ENCODE results near the gene SUSD3. TPM values are rescaled to one million over a fixed set of nuclear protein-coding genes. Genes with fewer than 3 reads are reported as not detected.

The SUSD3 gene
- total RNA-seq, 1 donor from 2014 or later: 0.60 TPM

DNA sequence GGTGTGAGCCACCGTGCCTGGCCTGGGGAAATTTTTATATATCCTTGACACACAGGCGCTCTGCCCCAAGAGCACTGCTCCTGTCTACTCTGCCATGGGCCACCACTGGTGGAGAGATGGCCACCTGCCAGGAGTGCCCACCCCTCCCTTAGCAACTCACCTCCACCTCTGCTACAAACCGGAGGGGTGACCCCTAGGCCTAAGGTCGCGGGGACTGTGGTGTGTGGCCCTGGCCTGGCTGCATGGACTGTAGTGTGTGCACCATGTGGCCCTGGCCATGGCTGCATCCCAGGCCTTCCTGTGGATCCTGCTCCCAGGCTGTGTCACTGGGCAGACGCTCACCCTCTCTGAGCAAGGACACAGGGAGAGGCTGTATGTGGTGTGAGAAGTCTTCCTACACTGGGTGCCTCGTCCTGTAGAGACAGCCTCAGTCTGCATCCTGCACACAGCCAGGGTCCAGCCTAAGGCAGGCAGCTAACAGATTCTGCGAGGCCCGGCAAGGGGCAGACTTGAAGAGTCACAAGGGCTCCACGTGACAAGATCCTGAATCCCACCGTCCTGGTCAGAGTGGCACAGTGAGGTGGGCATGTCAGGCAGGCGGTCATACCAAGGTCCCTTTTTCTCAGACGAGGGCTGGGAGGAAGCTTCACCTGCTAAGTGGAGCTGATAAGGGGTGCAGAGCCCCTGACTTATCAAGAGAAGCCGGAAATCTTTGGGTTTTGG, 65.2 kb downstream of the SUSD3 start:
- Histone ChIP-seq H3K27ac (replicated peaks) (no peak overlapping the region), H3K4me3 (no peak overlapping the region), H3K4me1 (peaks cover 49% of the 10 kb centered on the region), H3K36me3 (peaks cover 46% of the 10 kb centered on the region), H3K27me3 (ENCODE audit: low read depth) (no peaks in the 10 kb centered on the region), H3K9me3 (replicated peaks) (no peaks in the 10 kb centered on the region)
- intact Hi-C loops (cut with micrococcal nuclease): no loop called here
- TF ChIP-seq, protein P1, sequence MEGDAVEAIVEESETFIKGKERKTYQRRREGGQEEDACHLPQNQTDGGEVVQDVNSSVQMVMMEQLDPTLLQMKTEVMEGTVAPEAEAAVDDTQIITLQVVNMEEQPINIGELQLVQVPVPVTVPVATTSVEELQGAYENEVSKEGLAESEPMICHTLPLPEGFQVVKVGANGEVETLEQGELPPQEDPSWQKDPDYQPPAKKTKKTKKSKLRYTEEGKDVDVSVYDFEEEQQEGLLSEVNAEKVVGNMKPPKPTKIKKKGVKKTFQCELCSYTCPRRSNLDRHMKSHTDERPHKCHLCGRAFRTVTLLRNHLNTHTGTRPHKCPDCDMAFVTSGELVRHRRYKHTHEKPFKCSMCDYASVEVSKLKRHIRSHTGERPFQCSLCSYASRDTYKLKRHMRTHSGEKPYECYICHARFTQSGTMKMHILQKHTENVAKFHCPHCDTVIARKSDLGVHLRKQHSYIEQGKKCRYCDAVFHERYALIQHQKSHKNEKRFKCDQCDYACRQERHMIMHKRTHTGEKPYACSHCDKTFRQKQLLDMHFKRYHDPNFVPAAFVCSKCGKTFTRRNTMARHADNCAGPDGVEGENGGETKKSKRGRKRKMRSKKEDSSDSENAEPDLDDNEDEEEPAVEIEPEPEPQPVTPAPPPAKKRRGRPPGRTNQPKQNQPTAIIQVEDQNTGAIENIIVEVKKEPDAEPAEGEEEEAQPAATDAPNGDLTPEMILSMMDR (IDR thresholded peaks at IDR 0.05; ENCODE audit: borderline replicate concordance): no peak
- no peak for DNase-seq

DNA sequence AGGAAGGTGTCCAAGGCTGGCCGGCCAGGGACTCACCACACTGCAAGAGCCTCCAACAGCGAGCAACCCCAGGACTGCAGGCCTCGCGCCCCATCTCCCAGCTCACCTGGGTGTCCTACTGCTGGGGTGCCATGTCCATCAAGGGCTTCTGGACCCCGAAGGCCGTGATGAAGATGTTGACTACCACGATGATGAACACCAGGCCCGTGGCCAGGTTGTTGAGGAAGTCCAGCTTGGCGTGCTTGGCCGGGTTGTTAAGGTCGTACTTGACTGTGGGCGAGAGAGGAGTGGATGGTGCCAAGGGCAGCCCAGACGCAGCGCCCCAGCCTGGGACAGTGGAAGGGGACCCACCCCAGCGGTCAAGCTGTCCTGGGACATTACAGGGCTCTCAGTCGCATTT, 66.3 kb downstream of the SUSD3 start:
- no peak for DNase-seq
- H3K27ac ChIP-seq (replicated peaks): no peak overlapping the region
- H3K27me3 ChIP-seq (ENCODE audit: low read depth): no peaks in the 10 kb centered on the region
- no peaks in the 10 kb centered on the region for H3K9me3 ChIP-seq (replicated peaks)
- intact Hi-C loops (cut with micrococcal nuclease): no loop called here
- peaks cover 46% of the 10 kb centered on the region for H3K36me3 ChIP-seq
- peaks cover 51% of the 10 kb centered on the region for H3K4me1 ChIP-seq
- TF ChIP-seq, protein P1 (IDR thresholded peaks at IDR 0.05; ENCODE audit: borderline replicate concordance): no peak
- no peak overlapping the region for H3K4me3 ChIP-seq

DNA sequence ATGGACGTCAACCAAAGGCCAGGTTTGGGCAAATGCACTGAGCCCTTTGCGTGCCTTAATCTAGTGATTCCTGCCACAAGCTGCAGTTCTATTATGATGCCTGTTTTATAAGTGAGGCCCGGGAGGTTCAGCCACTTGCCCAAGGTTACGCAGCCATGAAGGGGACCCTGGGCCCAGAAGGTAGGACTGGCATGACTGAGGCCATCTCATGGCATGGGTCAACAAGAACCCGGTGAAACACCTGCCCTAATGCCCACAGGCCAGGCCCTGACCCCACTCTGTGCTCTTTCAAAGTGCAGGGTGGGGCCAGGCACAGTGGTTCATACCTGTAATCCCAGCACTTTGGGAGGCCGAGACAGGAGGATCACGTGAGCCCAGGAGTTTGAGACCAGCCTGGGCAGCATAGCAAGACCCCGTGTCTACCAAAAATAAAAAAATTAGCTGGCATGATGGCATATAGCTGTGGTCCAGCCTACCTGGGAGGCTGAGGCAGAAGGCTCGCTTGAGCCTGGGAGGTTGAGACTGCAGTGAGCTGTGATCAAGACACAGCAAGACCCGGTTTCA, 66.9 kb downstream of the SUSD3 start:
- Histone ChIP-seq H3K36me3 (peaks cover 46% of the 10 kb centered on the region), H3K9me3 (replicated peaks) (no peaks in the 10 kb centered on the region), H3K27me3 (ENCODE audit: low read depth) (no peaks in the 10 kb centered on the region), H3K4me1 (peaks cover 51% of the 10 kb centered on the region), H3K4me3 (no peak overlapping the region), H3K27ac (replicated peaks) (no peak overlapping the region)
- intact Hi-C loops (cut with micrococcal nuclease): no loop called here
- no peak for DNase-seq
- TF ChIP-seq, protein P1 (IDR thresholded peaks at IDR 0.05; ENCODE audit: borderline replicate concordance): no peak

DNA sequence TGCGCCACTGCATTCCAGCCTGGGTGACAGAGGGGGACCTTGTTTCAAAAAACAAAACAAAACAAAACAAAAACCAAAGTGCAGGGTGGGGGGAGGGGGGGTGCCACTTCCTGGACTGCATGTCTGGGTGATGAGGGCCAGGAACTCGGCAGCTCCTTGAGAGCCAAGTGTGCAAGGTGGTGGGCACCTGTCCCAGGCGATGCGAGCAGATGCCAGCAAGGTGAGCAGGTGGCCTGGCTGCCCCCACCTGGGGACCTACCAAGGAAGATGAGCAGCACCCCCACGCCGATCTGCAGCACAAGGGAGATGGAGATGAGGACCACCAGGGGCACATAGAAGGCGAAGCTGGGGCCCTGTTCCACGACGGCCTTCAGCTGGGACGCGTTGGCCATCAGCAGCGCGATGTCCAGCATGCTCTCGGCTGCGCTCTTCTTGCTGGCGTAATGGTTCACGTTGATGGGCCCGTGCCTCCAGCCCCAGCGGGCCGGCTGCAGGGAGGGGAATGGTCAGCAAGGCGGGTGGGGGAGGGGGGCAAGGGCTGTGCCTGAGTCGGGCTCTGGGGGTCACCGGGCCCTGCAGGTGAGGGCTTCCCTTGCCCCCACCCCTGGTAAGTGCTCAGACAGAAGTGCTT, 67.8 kb downstream of the SUSD3 start:
- intact Hi-C loops (cut with micrococcal nuclease): no loop called here
- H3K36me3 ChIP-seq: peaks cover 44% of the 10 kb centered on the region
- TF ChIP-seq, protein P1 (IDR thresholded peaks at IDR 0.05; ENCODE audit: borderline replicate concordance): no peak
- H3K4me1 ChIP-seq: peaks cover 53% of the 10 kb centered on the region
- peak overlapping the region; percentile 93 for H3K27ac ChIP-seq (replicated peaks)
- H3K27me3 ChIP-seq (ENCODE audit: low read depth): no peaks in the 10 kb centered on the region
- H3K4me3 ChIP-seq: peak overlapping the region; percentile 9
- peak; percentile 16 for DNase-seq
- H3K9me3 ChIP-seq (replicated peaks): no peaks in the 10 kb centered on the region

DNA sequence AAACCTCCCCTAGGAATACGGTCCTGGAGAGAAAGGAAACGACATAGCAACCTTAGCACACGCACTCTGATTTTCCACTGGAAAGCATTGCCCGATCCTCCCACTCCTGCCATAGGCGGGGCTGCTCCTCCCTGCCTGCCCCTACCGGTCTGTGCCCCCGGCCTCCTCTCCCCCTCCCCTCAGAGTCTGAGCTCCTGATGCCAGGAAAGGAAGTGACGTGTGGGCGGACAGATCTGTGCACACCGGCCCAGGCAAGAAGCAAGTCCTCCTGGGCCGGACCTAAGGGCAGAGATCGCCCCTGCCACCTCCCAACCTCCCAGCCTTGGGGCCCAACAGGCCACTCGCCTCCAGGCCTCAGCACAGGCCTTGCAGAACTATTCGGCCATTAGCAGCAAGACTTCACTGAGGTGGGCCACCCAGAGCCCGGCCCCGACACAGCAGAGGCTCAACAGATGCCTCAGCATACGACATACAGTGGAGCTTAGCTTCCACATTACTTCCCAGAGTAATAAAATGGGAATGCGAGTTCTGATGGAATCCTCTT, 68.4 kb downstream of the SUSD3 start:
- H3K27me3 ChIP-seq (ENCODE audit: low read depth): no peaks in the 10 kb centered on the region
- H3K27ac ChIP-seq (replicated peaks): peak overlapping the region; percentile 93
- intact Hi-C loops (cut with micrococcal nuclease): no loop called here
- peaks cover 37% of the 10 kb centered on the region for H3K36me3 ChIP-seq
- H3K4me1 ChIP-seq: peaks cover 59% of the 10 kb centered on the region
- peak; percentile 16 for DNase-seq
- TF ChIP-seq, protein P1 (IDR thresholded peaks at IDR 0.05; ENCODE audit: borderline replicate concordance): no peak
- H3K4me3 ChIP-seq: peak overlapping the region; percentile 9
- H3K9me3 ChIP-seq (replicated peaks): no peaks in the 10 kb centered on the region

Data from left ventricle myocardium inferior (tissue), 1 donor.